RWPE1 (cell line): ENCODE measurements around the gene ERBB4.

Experiments
- CTCF ChIA-PET: fragments of 350-600 bp; sonication (Branson Sonifier 250); formaldehyde crosslinking; extraction: SDS; loops from one replicate; lab custom pipeline; 2021; lab: Yijun Ruan, JAX
- POLR2A ChIA-PET: fragments of 400-600 bp; formaldehyde crosslinking; extraction: SDS; loops from one replicate; lab custom pipeline; 2020; ENCODE audit warnings: antibody characterized with exemption; ENCODE audit not compliant: low non-redundant PET; lab: Yijun Ruan, JAX
- DNase-seq: peaks from one replicate; pipeline ENCODE4 v3.0.0; 2012; ENCODE audit warnings: low spot score
- H3K27ac ChIP-seq: fragments of 450-650 bp; 2 replicates; pipeline ENCODE4 v1.5.1; 2017
- TF ChIP-seq, protein P1 (sequence below): fragments of 450-650 bp; conservative IDR thresholded peaks from 2 replicates; pipeline ENCODE4 v1.5.1; 2017; ENCODE audit warnings: low read depth, mild to moderate bottlenecking

Gene ERBB4

DNA sequence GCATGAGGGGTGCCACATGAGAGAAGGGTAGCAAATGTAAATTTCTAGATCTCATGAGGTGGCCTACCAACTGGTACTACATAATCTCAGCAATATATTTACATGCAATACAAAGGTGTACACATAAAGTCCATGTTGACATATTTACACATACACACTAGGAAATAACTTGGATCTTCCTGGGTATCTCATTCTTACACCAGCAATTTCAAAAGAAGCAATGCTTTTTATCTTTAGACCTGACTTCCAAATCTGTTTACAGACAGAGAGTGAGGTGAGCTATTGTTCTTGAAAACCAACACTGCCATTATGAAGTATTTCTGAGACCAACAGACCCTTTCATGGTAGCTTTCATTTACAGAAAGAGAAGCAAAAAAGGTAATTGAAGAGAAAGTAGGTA is 184.2 kb downstream of the ERBB4 start:
- TF ChIP-seq, protein P1, sequence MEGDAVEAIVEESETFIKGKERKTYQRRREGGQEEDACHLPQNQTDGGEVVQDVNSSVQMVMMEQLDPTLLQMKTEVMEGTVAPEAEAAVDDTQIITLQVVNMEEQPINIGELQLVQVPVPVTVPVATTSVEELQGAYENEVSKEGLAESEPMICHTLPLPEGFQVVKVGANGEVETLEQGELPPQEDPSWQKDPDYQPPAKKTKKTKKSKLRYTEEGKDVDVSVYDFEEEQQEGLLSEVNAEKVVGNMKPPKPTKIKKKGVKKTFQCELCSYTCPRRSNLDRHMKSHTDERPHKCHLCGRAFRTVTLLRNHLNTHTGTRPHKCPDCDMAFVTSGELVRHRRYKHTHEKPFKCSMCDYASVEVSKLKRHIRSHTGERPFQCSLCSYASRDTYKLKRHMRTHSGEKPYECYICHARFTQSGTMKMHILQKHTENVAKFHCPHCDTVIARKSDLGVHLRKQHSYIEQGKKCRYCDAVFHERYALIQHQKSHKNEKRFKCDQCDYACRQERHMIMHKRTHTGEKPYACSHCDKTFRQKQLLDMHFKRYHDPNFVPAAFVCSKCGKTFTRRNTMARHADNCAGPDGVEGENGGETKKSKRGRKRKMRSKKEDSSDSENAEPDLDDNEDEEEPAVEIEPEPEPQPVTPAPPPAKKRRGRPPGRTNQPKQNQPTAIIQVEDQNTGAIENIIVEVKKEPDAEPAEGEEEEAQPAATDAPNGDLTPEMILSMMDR, result no peak
- POLR2A ChIA-PET, result no interaction called here
- no peak for DNase-seq
- CTCF ChIA-PET, result interaction anchor here (0.6 kb wide), 1 partner anchor 1258 kb away, joined by 3 read pairs; no protein-coding TSS in a partner anchor
- no peak overlapping the region for H3K27ac ChIP-seq

DNA sequence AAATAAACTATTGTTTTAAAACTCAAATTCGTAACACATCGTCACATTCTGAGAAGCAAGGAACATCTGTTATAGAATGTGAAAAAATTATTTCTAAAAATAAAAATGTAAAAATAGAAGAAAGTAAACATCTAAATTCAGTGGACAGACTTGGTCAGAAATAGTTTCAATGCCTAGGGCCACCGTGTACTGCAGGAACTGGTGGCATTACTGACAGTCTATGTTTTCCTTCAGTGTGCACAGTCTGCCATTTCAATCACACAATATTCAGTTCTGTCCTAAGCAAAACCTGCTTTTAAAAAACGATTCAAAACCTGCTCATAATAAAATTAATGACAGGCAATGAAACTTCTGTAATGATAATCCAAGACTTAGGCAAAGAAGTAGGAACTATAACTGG is 190.1 kb downstream of the ERBB4 start:
- POLR2A ChIA-PET, result no interaction called here
- DNase-seq, result no peak
- H3K27ac ChIP-seq, result no peak overlapping the region
- TF ChIP-seq, protein P1, result no peak
- CTCF ChIA-PET, result no interaction called here

DNA sequence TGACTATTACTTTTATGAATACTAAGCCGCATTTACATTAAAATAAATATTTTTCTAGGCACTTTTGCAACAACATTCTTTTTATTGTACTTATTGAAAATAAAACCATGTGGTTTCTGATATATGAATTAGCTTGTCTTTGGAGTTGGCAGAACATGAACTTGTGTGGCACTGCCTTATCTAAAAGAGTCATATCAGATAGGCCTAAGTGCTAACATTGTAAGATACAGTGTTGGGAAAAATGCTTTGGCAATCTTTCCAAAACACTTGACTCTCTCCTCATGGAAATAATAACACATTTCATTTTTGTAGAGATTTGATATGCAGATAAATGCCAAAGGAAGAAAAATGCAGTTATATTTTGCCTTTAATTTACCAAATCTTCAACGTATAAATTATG is 191.7 kb downstream of the ERBB4 start:
- H3K27ac ChIP-seq, result no peak overlapping the region
- no peak for DNase-seq
- ChIA-PET POLR2A (no interaction called here), CTCF (interaction anchor here (0.7 kb wide), 1 partner anchor 280 kb away, joined by 3 read pairs; no protein-coding TSS in a partner anchor)
- TF ChIP-seq, protein P1, result no peak

DNA sequence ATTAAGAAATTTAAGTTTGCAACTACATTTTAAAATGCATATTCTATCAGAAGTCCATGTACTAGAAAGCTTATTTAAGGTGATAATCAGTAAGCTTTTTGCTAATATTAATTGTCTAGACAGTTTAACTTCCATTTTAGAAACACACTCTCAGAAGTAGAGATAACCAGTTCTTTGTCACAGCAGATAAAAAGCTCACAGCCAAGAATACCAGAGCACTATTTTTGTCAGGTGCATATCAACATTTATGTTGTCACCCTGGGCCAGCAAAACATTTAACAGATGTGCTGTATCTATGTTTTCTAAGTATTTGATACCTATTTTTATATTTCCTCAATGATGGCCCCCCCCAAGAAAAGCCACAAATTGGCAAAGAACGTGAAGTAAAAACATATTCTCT is 192.6 kb downstream of the ERBB4 start:
- ChIA-PET POLR2A (no interaction called here), CTCF (no interaction called here)

DNA sequence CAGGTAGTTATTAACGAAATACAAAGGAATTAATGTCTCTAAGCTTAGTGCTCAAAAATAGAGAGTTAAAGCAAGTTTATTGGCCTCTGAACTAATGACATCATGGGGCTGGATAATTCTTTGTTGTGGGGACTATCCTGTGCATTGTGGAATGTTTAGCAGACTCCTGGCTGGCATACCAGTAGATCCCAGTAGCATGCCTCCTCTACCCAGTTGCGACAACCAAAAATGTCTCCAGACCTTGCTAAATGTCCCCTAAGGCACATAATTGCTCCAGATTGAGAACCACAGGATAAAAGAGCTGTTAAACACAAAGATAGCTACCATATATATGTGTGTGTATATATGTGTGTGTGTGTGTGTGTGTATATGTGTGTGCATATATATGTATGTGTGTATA is 194.5 kb downstream of the ERBB4 start:
- TF ChIP-seq, protein P1, result no peak
- no peak for DNase-seq
- ChIA-PET CTCF (no interaction called here), POLR2A (no interaction called here)
- no peak overlapping the region for H3K27ac ChIP-seq

More for the DNA sequence above, 192.6 kb downstream of the ERBB4 start:
- DNase-seq, result no peak
- TF ChIP-seq, protein P1, result no peak
- H3K27ac ChIP-seq, result no peak overlapping the region

DNA sequence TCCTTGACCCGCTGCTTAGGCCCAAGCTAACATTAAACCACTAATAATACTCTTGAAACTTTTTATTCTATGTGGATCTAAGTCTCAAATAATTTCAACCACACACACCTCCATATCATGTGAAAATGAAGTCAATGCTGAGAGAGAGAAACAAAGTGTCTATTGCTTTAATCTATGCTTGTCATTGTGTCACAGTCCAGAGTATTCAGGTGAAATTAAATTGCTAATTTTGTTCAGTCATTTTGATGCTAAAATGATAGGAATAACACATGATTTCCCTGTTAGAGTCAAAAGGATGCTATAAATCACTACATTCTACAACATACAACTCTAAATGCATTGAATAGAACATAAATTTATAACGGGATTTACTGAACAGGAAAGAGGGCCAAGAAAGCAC is 195.4 kb downstream of the ERBB4 start:
- ChIA-PET CTCF (no interaction called here), POLR2A (no interaction called here)
- TF ChIP-seq, protein P1, result no peak
- no peak overlapping the region for H3K27ac ChIP-seq
- DNase-seq, result no peak
